H1 (cell line): ENCODE measurements around the gene ZNF808. TPM values are rescaled to one million over a fixed set of nuclear protein-coding genes. Genes with fewer than 3 reads are reported as not detected.

Experiments used
- BCL11A ChIP-seq, 2 experiments: IDR thresholded peaks; one replicate each; pipeline ENCODE4 v1.6.1; 2011; ENCODE audit warnings: low read depth in 2 of 2, low read length in 2 of 2, mild to moderate bottlenecking in 2 of 2
- CBX5 ChIP-seq: fragments of 300-800, 300-1000 bp; sonication (generic); IDR thresholded peaks from 2 replicates; pipeline ENCODE4 v1.7.1; 2016; ENCODE audit warnings: antibody characterized with exemption, low read length, low read depth
- CHD7 ChIP-seq: fragments of 300-600 bp; sonication (generic); IDR thresholded peaks from 2 replicates; pipeline ENCODE4 v1.7.1; 2012; ENCODE audit warnings: low read length, moderate library complexity, mild to moderate bottlenecking, inconsistent platforms; ENCODE audit not compliant: insufficient replicate concordance
- JUND ChIP-seq: IDR thresholded peaks from 2 replicates; pipeline ENCODE4 v1.6.1; 2011; ENCODE audit warnings: mild to moderate bottlenecking, improper control_type of control experiment, low read length
- MAFK ChIP-seq: IDR thresholded peaks from 2 replicates; pipeline ENCODE4 v1.6.1; 2012; ENCODE audit warnings: low read depth, mild to moderate bottlenecking, improper control_type of control experiment, low read length
- MAX ChIP-seq: IDR thresholded peaks from 2 replicates; pipeline ENCODE4 v1.6.1; 2012; ENCODE audit warnings: inconsistent platforms
- SP4 ChIP-seq: IDR thresholded peaks from 2 replicates; pipeline ENCODE4 v1.6.1; 2012; ENCODE audit warnings: low read length, inconsistent platforms
- polyA plus RNA-seq, 7 experiments: library from polyadenylated mRNA; depleted of rRNA in 3 of 7; stranded (reverse) in 5 of 7; unstranded in 2 of 7; fragments of >200 nt in 5 of 7; fragments of 200-250 nt in 2 of 7; gene quantifications; 1 replicate in 5 of 7; 2 replicates in 1 of 7; 4 replicates in 1 of 7; pipeline versions ENCODE4 v1.2.1 to v1.2.3, GENCODE V29; 2011 to 2013; ENCODE audit warnings: missing spikeins in 2 of 7, mixed read lengths in 2 of 7
- total RNA-seq: library from RNA; stranded (reverse); fragmentation: NEBNext Ultra II Directional; extraction: Animal tissue kit (Norgen Biotek cat#: 25700); gene quantifications from 2 replicates; pipeline ENCODE4 v1.2.1, GENCODE V29; 2021
- TF ChIP-seq, protein P1 (sequence below): IDR thresholded peaks from 2 replicates; pipeline ENCODE4 v1.6.1; 2012; ENCODE audit warnings: inconsistent platforms

Gene ZNF808
- total and polyA plus RNA-seq, 2 of the 8 experiments (the other 6 are each of a cell fraction or from before 2014, with no cell fraction given), result 3.9 to 25.9 TPM

GRCh38 chr19:52494518-52494917, 33.0 kb upstream of the ZNF808 start (continued):
- no peak for TF ChIP-seq CHD7
- TF ChIP-seq, protein P1, sequence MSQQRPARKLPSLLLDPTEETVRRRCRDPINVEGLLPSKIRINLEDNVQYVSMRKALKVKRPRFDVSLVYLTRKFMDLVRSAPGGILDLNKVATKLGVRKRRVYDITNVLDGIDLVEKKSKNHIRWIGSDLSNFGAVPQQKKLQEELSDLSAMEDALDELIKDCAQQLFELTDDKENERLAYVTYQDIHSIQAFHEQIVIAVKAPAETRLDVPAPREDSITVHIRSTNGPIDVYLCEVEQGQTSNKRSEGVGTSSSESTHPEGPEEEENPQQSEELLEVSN, result no peak
- TF ChIP-seq BCL11A (IDR thresholded peaks at IDR 0.05; ENCODE audit: low read depth in 2 of 2, low read length in 2 of 2), result no peak
- no peak for TF ChIP-seq MAX
- TF ChIP-seq CBX5, result no peak
- no peak for TF ChIP-seq SP4
- TF ChIP-seq MAFK, result no peak
- TF ChIP-seq JUND, result no peak
- TF ChIP-seq, all 59 proteins: peak for 0
